Measurements from ENCODE around the gene DSCAML1. TPM values are rescaled to one million over a fixed set of nuclear protein-coding genes. Genes with fewer than 3 reads are reported as not detected.

The DSCAML1 gene
- total and polyA plus RNA-seq, 2 of the 8 experiments (the other 6 are each of a cell fraction or from before 2014, with no cell fraction given), result 0.19 to 0.24 TPM

DNA sequence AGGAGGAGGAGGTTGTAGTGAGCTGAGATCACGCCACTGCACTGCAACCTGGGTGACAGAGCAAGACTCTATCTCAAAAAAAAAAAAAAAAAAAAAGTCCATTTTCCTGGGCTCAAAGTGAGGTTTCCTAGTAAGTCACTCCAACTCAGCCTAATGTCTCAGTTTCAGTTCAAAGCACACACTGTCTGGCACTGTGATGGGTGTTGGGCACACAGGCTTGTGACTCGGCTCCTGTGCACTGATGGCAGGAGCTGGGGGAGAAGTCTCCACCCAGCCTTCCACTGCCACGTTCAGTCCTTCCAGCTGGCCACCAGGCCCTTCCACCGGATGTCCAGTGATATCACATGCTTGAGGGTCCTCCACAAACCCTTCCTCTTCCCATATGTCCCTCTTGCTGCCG is 283.4 kb downstream of the DSCAML1 start (continued):
- TF ChIP-seq, protein P1, sequence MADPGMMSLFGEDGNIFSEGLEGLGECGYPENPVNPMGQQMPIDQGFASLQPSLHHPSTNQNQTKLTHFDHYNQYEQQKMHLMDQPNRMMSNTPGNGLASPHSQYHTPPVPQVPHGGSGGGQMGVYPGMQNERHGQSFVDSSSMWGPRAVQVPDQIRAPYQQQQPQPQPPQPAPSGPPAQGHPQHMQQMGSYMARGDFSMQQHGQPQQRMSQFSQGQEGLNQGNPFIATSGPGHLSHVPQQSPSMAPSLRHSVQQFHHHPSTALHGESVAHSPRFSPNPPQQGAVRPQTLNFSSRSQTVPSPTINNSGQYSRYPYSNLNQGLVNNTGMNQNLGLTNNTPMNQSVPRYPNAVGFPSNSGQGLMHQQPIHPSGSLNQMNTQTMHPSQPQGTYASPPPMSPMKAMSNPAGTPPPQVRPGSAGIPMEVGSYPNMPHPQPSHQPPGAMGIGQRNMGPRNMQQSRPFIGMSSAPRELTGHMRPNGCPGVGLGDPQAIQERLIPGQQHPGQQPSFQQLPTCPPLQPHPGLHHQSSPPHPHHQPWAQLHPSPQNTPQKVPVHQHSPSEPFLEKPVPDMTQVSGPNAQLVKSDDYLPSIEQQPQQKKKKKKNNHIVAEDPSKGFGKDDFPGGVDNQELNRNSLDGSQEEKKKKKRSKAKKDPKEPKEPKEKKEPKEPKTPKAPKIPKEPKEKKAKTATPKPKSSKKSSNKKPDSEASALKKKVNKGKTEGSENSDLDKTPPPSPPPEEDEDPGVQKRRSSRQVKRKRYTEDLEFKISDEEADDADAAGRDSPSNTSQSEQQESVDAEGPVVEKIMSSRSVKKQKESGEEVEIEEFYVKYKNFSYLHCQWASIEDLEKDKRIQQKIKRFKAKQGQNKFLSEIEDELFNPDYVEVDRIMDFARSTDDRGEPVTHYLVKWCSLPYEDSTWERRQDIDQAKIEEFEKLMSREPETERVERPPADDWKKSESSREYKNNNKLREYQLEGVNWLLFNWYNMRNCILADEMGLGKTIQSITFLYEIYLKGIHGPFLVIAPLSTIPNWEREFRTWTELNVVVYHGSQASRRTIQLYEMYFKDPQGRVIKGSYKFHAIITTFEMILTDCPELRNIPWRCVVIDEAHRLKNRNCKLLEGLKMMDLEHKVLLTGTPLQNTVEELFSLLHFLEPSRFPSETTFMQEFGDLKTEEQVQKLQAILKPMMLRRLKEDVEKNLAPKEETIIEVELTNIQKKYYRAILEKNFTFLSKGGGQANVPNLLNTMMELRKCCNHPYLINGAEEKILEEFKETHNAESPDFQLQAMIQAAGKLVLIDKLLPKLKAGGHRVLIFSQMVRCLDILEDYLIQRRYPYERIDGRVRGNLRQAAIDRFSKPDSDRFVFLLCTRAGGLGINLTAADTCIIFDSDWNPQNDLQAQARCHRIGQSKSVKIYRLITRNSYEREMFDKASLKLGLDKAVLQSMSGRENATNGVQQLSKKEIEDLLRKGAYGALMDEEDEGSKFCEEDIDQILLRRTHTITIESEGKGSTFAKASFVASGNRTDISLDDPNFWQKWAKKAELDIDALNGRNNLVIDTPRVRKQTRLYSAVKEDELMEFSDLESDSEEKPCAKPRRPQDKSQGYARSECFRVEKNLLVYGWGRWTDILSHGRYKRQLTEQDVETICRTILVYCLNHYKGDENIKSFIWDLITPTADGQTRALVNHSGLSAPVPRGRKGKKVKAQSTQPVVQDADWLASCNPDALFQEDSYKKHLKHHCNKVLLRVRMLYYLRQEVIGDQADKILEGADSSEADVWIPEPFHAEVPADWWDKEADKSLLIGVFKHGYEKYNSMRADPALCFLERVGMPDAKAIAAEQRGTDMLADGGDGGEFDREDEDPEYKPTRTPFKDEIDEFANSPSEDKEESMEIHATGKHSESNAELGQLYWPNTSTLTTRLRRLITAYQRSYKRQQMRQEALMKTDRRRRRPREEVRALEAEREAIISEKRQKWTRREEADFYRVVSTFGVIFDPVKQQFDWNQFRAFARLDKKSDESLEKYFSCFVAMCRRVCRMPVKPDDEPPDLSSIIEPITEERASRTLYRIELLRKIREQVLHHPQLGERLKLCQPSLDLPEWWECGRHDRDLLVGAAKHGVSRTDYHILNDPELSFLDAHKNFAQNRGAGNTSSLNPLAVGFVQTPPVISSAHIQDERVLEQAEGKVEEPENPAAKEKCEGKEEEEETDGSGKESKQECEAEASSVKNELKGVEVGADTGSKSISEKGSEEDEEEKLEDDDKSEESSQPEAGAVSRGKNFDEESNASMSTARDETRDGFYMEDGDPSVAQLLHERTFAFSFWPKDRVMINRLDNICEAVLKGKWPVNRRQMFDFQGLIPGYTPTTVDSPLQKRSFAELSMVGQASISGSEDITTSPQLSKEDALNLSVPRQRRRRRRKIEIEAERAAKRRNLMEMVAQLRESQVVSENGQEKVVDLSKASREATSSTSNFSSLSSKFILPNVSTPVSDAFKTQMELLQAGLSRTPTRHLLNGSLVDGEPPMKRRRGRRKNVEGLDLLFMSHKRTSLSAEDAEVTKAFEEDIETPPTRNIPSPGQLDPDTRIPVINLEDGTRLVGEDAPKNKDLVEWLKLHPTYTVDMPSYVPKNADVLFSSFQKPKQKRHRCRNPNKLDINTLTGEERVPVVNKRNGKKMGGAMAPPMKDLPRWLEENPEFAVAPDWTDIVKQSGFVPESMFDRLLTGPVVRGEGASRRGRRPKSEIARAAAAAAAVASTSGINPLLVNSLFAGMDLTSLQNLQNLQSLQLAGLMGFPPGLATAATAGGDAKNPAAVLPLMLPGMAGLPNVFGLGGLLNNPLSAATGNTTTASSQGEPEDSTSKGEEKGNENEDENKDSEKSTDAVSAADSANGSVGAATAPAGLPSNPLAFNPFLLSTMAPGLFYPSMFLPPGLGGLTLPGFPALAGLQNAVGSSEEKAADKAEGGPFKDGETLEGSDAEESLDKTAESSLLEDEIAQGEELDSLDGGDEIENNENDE (IDR thresholded peaks at IDR 0.05; ENCODE audit: insufficient replicate concordance, low read length), result no peak
- TF ChIP-seq SP2 (IDR thresholded peaks at IDR 0.05; ENCODE audit: low read length), result no peak
- no peak for TF ChIP-seq CEBPB (IDR thresholded peaks at IDR 0.05; ENCODE audit: low read depth, low read length)
- no peak for TF ChIP-seq JUN (IDR thresholded peaks at IDR 0.05; ENCODE audit: low read depth, low read length)
- TF ChIP-seq YY1 (IDR thresholded peaks at IDR 0.05; ENCODE audit: low read depth, low read length), result no peak
- TF ChIP-seq CBX8 (IDR thresholded peaks at IDR 0.05; ENCODE audit: borderline replicate concordance, low read depth, low read length), result no peak
- no peak for TF ChIP-seq GABPA (IDR thresholded peaks at IDR 0.05; ENCODE audit: borderline replicate concordance, insufficient read depth, low read length)
- TF ChIP-seq BACH1 (IDR thresholded peaks at IDR 0.05; ENCODE audit: low read length), result no peak
- TF ChIP-seq SIX5 (IDR thresholded peaks at IDR 0.05; ENCODE audit: low read depth, low read length), result no peak
- TF ChIP-seq, protein P2, sequence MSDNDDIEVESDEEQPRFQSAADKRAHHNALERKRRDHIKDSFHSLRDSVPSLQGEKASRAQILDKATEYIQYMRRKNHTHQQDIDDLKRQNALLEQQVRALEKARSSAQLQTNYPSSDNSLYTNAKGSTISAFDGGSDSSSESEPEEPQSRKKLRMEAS (IDR thresholded peaks at IDR 0.05), result no peak
- no peak for TF ChIP-seq FOSL1 (IDR thresholded peaks at IDR 0.05; ENCODE audit: insufficient read depth, low read depth, low read length)
- TF ChIP-seq BRCA1 (IDR thresholded peaks at IDR 0.05; ENCODE audit: low read depth, low read length), result no peak

Measured in H1 (cell line).